Fibroblast of peridontal ligament (primary cell): ENCODE results near the gene WDR74.
"Not testable (repeated sequence)": the region's sequence is repeated elsewhere in the genome, so short reads cannot be mapped to it uniquely, and the experiment has no call there.

Experiments used
- DNase-seq: peaks from one replicate; pipeline ENCODE4 v3.0.0-alpha.2; 2010; ENCODE audit errors: extremely low read depth

WDR74 gene

DNA sequence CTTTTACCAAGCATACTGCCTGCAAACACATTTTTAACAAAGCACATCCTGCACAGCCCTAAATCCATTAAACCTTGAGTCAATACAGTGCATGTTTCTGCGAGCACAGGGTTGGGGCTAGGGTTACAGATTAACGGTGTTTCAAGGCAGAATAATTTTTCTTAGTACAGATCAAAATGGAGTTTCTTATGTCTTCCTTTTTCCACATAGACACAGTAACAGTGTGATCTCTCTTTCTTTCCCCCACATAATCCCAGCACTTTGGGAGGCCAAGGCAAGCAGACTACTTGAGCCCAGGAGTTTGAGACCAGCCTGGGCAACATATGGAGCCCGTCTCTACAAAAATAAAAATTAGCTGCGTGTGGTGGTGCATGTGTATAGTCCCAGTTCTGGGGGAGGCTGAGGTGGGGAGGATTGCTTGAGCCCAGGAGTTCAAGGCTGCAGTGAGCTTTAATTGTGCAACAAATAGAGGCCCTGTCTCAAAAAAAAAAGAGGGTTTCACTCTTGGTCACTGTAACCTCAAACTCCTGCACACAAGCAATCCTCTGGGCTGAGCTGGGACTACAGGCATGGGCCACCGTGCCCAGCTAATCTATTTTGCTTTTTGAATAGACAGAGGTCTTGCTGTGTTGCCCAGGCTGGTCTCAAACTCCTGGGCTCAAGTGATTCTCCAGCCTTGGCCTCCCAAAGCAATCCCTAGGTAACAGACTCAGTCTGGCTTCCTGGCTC is 21.6 kb upstream of the WDR74 start:
- no peak for DNase-seq

DNA sequence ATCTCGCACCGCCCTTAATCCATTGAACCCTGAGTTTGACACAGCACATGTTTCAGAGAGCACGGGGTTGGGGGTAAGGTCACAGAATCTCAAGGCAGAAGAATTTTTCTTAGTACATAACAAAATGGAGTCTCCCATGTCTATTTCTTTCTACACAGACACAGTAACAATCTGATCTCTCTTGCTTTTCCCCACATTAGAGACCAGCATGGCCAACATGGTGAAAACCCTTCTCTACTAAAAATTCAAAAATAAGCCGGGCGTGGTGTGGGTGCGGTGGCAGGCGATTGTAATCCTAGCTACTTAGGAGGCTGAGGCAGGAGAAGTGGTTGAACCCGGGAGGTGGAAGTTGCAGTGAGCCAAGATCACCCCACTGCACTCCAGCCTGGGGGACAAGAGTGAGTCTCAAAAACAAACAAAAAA is 19.9 kb upstream of the WDR74 start:
- not testable (repeated sequence) for DNase-seq

DNA sequence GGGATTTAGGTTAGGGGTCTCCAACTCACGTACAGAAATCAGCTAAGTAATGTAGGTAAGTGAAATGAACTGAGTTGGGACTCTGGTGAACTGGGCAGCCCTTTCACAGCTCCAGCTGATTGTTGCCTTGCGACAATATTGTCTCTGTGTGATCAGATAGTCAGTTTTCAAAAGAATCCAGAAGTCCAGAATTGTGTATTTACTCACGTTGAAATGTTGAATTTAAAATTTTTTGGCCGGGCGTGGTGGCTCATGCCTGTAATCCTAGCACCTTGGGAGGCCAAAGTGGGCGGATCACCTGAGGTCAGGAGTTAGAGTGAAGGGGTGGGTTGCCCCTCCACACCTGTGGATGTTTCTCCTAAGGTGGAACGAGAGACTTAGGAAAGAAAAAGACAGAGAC is 18.8 kb upstream of the WDR74 start:
- DNase-seq: no peak

DNA sequence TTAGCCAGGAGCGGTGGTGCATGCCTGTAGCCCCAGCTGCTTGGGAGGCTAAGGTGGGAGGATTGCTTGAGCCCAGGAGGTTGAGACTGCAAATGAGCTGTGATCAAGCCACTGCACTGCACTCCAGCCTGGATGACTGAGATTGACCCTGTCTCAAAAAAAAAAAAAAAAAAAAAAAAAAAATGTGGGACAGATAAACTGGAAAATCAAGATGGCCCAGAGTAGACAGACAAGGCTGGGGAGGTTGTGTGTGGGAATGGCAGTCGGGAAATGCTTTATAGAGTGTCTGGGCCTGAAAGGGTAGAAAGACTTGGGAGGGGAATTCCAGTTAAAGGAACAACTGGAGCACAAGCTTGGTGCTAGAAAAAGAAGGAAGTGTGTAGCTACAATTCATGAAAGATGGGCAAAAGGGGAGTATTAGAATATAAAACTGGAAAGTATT is 18.2 kb upstream of the WDR74 start:
- DNase-seq: no peak

DNA sequence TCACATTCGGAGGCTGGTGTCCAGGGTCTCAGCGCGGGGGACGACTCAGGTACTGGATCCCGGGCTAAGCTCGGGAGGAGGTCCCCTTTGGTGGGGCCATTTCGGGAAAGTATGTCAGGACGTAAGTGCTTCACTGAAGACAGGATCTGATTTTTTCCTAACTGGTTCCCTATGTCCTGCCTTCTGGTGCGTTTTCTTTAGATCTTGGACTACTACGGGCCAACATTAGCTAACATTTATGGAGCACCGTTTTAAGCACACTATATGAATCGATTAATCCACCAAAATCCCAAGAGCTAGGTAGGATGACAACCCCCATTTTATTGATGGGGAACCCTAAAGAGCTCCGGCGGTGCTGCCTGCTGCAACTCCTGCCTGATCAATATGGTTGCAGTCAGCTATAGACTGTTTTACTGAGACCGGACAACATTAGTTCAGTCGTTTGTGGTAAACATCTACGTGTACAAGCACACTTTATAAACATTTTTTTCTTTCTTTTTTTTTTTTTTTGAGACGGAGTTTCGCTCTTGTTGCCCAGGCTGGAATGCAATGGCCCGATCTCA is 17.0 kb upstream of the WDR74 start:
- no peak for DNase-seq

DNA sequence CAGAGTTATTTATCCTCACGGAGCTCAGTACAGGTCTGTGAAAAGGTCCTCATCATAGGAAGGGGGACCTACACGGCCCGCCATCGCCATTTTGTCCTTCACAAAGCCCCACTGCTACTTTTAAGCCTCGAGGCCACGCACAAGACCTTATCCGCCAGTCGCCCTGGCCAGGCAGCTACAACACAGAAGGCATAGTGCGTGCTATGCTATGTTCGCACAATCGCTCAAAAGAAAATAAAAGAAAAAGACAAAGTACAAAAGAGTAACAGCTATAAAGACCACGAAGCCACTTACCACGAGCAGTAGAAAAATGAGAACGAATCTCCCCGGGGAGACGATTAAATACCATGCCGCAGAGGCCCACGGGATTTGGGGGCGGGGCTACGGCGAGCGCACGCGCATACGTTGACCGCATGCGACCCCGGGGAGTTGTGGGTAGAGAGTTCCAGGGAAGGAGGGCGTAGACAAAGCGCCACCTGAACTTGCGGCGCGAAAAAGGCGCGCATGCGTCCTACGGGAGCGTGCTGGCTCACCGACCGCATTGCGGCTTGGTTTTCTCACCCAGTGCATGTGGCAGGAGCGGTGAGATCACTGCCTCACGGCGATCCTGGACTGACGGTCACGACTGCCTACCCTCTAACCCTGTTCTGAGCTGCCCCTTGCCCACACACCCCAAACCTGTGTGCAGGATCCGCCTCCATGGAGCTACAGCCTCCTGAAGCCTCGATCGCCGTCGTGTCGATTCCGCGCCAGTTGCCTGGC is 16.4 kb upstream of the WDR74 start:
- DNase-seq: peak; percentile 97

DNA sequence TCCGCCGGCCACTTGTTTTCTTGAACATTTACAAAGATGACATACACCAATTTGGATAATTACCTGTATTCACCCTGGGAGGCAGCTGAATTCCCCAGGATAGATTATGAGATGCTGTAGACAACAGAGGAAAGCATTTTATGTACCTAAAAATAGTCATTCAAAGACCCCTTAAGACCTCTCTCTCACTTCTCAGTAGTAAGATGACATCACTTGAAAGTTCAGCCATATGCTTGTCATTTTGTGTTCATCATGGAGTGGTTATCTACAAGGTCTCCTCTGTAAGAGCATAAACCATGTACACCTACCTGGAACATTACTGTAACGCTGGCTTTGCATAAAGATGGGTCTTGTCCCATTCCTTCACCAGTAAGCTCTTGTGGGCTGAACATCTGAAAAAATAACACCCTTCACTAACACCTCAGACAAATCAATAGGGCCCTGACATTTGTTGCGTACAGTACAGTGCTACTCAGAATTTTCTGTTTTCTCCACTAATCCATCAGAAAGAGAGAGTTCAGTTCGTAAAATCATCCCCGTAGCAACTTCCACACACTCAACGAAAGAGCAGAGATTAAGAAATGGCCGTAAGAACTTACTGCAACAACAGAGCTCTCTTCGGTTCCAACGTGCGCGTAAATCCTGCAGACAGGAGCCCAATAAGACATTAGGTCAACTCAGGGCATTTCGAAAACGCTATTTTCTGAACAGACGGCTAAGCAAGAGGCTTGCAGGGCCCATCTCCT is 15.6 kb upstream of the WDR74 start:
- no peak for DNase-seq

DNA sequence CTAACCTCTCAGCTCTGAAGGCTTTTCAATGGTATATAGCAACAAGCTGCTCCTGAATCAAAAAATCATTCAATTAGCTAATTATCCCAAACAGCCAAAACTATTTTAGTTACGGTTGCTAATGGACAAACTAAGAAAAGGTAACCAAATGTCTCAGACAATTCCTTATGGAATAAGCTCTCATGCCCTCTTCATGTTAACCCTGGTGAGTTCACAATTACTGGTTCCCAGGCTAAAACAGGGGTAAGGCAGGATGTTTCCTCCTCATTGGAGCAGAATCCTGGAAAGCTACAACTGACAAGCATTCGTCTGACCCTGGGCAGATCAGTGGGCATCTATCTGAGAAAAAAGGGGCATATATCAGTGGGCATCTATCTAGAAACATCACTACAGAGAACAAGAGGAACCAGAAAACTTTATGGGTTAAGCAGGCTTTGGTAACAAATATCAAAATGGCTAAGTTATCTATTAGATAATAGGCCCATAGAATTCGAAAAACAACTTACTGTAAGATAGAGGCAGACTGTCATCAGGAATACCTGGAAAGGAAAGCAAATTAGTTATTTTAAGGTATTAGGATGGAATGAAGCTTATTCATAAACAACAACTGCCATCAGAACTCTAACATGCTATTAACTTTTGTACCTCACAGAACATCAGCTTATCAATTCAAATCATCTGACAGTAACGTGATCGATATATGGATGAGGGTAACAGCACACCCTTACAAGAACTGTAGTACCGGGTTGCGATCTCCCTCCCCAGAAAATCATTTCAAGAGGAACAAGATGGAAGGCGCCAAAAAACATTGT is 14.8 kb upstream of the WDR74 start:
- no peak for DNase-seq

DNA sequence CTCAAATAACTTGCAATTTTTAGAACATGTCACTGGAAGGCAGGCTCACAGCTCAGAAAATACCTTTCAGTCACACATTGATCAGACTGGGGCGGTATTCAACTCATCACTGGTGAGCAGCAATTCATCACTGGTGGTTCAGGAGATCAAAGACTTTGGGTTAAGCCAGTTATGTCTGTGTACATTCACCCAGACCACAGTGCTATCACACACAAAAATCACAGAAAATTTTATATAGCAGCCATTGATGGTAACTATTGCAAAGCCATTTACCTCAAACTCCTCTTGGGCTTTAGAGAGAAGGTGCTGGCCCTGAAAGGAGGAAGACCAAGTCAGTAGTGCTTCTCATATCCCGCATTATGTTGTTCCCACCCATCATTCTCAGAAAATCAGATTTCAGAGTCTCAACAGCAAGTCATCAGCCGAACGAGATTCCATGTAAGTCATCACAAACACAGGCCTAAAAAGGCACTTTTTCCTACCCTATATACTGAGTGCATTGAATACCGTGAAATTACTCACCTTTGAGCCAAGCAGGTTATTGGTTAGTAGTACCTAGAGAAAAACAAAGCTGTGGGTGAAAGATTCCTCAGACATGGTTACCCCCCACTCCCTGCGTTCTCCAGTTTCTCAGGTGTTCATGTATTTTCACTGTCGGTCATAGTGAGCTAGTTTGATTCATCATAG is 14.0 kb upstream of the WDR74 start:
- no peak for DNase-seq

DNA sequence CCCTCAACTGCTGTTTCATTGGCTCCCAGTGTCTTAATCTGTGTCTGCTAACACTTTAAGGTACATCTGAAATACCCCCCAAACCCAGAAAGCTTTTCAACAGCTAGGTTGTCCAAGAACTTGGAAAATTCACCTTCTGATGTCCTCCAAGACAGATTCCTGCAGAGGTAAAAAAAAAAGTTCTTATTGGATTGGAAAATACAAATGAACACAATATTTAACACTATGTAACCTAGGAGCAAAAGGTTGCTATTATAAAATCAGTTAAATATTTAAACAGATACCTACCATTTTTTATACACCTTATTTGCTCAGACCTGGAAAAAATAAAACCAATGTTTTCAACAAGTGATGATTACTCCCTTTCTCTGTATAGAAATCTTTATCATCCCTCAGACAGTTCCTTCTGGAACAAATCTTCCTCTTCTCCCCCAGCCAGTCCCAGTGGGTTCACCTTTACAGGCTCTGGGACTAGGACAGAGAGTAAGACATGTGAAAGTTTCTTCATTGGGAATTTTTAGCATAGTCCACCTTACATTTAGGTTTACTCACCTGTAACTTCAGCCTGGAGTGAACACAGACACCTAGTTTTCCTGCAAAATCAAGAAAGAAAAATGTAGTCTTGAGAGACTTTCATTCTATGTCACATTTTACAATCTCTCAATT is 13.3 kb upstream of the WDR74 start:
- DNase-seq: no peak

DNA sequence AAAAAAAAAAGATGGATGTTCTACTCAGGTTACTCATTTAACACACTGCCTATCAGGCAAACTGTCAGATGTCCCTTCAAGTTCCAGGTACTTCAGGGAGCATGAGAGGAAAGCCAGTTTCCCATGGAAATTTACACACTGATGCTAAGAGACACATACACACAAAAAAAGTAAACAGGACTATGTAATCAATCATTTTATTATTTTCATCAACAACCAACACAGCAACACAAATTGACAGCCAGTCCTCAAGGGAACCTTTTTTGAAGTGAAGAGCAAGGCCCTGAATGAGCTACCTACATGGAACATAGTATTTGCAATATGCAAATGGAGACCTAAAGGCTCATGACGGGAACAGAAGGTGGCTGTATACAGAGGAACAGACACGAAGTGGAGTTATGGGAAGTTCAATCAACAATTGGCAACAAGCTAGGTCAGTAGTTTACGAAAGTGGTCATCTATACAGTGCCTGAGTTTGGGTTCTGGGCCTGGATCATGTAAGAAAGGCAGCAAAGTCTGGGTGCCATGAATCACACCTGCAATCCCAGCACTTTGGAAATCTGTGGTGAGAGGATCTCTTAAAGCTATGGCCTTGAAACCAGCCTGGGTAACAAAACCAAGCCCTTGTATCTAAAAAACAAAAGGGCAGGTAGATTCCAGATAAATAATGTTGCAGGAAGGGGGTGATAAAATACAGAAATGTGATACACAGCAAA is 12.6 kb upstream of the WDR74 start:
- DNase-seq: no peak

DNA sequence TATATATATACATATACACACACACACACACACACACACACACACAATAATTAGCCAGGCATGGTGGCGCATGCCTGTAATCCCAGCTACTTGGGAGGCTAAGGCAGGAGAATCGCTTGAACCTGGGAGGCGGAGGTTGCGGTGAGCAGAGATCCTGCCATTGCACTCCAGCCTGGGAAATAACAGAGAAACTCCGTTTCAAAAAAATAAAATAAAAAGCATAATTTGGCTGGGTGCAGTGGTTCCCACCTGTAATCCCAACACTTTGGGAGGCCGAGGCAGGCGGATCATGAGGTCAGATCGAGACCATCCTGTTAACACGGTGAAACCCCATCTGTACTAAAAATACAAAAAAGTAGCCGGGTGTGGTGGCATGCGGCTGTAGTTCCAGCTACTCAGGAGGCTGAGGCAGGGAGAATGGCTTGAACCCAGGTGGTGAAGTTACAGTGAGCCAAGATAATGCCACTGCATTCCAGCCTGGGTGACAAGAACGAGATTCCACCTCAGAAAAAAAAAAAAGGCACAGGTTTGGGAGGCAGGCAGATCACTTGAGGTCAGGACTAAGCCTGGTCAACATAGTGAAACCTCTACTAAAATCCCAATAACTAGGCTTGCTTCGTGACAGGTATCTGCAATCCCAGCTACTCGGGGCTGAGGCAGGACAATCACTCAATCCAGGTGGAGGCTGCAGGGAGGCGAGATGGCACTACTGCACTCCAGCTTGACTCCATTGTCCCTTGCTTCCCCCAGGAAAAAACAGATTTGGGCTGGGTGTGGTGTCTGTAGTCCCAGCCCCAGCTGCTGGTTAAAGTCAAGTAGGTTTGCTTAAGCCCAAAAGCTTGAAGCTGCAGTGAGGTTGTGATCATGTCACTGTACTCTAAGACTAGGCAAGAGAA is 11.8 kb upstream of the WDR74 start:
- no peak for DNase-seq

DNA sequence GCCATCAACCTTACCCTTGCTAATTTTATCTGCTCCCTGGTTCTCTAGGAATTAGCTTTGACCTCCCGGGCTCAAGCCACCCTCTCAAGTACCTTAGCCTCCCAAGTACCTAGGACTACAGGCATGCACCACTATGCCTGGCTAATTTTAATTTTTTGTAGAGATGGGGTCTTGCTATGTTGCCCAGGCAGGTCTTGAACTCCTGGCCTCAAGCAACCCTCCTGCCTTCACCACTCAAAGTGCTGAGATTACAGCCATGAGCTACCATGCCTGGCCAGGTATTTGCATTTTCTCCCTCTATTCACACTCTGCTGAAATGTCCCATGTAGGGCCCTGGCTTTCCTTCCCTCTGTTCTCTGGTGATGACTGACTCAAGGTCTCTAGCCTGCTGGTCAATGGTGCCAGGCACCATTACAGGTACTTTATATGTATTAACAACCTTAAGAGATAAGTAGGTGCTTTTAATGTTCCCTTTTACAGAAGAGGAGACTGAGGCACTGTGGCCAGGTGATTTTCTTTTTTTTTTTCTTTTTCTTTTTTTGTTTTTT is 8.5 kb upstream of the WDR74 start:
- DNase-seq: no peak

DNA sequence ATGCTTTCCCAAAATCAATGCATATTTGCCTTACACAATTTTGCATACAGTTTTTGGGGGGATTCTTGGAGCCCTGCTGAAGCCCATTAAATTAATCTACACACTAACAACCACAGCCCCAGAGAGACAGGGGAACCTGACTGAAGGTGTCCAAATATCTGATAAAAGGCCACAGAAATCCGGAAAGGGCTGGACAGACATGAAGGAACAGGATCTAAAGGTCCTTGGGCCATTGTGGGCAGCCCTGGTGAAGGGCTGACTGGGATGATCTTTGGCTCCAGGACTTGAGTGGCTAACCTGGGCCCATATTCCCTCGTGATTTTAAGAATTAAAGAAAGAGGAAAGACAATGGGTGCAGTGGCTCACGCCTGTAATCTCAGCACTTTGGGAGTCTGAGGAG is 6.8 kb upstream of the WDR74 start:
- no peak for DNase-seq

DNA sequence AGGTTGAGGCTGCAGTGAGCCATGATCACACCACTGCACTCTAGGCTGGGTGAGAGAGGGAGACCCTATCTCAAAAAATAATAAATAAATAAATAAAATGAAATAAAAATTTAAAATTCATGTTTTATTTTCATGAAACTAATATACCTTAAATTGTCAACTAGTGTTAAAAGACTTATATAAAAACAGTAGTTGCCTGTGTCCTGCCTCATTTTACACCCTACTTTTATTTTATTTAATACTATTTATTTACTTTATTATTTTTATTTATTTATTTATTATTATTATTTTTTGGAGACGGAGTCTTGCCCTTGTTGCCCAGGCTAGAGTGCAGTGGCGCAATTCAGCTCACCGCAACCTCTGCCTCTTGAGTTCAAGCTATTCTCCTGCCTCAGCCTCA is 4.8 kb upstream of the WDR74 start:
- no peak for DNase-seq

DNA sequence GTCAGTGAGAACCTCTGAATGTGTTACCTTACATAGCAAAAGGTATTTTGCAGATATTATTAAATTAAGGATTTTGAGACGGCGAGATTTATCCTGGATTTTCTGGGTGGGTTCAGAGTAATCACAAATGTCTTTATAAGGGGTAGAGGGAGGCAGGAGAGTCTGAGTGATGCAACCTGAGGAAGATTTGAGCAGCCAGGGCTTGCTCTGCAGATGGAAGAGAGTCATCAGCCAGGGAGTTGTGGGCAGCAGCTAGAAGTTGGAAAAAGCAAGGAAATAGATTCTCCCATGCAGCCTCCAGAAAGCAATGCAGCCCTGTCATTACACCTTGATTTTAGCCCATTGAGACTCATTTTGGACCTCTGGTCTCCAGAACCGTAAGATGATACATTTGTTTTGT is 4.1 kb upstream of the WDR74 start:
- DNase-seq: peak; percentile 43

DNA sequence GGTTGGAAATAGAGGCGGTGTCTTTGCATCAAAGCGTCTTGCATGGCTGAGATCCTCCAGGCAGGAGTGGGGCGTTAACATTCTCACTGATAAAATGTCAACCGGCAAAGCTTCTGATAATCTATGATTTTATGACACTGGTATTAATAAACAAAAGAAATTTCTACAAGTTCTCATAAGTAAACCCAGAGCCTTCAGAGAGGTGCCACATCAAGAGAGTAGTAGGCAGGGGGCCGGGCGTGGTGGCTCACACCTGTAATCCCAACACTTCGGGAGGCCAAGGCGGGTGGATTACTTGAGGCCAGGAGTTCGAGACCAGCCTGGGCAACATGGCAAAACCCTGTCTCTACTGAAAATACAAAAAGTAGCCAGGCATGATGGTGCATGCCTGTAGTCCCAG is 3.5 kb upstream of the WDR74 start:
- DNase-seq: not testable (repeated sequence)

DNA sequence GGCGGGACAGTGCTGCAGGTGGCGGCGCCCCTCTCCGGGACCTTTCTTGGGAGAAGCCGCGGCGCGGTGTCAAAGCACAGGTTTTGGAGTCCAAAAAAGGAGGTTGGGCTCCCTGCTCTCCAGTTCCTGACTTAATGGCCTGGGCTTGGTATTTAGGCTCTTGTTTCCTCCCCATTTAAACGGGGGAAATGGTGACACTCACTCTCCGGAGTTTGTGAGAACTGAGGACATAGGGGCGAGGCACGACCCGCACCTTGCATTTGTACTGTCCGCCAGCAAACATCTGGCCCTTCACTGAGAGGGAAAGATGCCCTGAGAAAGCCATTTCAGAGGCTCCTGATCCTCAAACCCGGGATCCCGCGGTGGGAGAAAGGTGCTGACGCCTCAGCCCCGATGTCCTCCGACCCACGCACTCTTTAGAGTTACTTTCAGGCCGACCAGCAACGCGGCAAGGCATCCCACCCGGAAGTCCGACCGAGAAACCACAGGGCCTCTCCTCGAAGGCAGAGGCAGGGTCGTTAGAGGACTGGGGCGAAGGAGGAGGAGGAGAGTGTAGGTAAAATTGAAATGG is 2.9 kb upstream of the WDR74 start:
- no peak for DNase-seq
